HepG2 (cell line): Measurements from ENCODE around the gene DCUN1D2. TPM values are rescaled to one million over a fixed set of nuclear protein-coding genes. Genes with fewer than 3 reads are reported as not detected.

ENCODE experiments used
- ATAC-seq: fragments of 200-7000 bp; cut with Tn5 transposase; 3 replicates; pipeline ENCODE4 v1.9.1; 2020; ENCODE audit warnings: mild to moderate bottlenecking, moderate library complexity
- BruUV-seq: library from RNA; stranded (reverse); fragments of 400-500 nt; replicated peaks from 2 replicates; lab custom pipeline; 2021; lab: Mats Ljungman, UMichigan
- CTCF ChIA-PET: fragments of 300-600 bp; formaldehyde crosslinking; extraction: SDS; loops from one replicate; lab custom pipeline; 2021; ENCODE audit warnings: low total read pairs, inconsistent platforms, low intra/inter-chr PET ratio; lab: Yijun Ruan, JAX
- POLR2A ChIA-PET: fragments of 350-600 bp; sonication (Branson Sonifier 250); formaldehyde crosslinking; loops from one replicate; lab custom pipeline; 2020; ENCODE audit warnings: antibody characterized with exemption, inconsistent platforms; lab: Yijun Ruan, JAX
- DNase-seq: peaks from one replicate; pipeline ENCODE4 v3.0.0-alpha.2; 2015; ENCODE audit warnings: low spot score
- FAIRE-seq: peaks from 3 replicates; lab custom pipeline; 2011; peaks lifted over from hg19 to GRCh38; lab: Jason Lieb, UNC
- H2AFZ ChIP-seq: one replicate; pipeline ENCODE4 v1.6.1; 2011; ENCODE audit warnings: low read length, inconsistent platforms
- H3K27ac ChIP-seq: fragments of 300-600 bp; 3 replicates; pipeline ENCODE4 v1.8.0; 2011; ENCODE audit warnings: mixed run types, mild to moderate bottlenecking, mixed read lengths, low read length, inconsistent platforms; ENCODE audit not compliant: insufficient read depth; ENCODE audit errors: extremely low read length
- H3K27me3 ChIP-seq, 2 experiments: fragments of 200-600 bp in 1 of 2; 2 replicates in 1 of 2; 3 replicates in 1 of 2; pipeline versions ENCODE4 v1.6.0 to v1.8.0; 2011; ENCODE audit warnings: low read length in 2 of 2, mild to moderate bottlenecking in 2 of 2, moderate library complexity in 2 of 2, inconsistent platforms in 1 of 2; ENCODE audit not compliant: insufficient read depth in 2 of 2, control insufficient read depth in 1 of 2
- H3K36me3 ChIP-seq, 2 experiments: fragments of 200-600 bp in 1 of 2; replicated peaks in 1 of 2; 2 replicates in 1 of 2; 3 replicates in 1 of 2; pipeline versions ENCODE4 v1.5.1 to v1.8.0; 2011; ENCODE audit warnings: low read length in 2 of 2, inconsistent platforms in 1 of 2; ENCODE audit not compliant: insufficient read depth in 2 of 2, control insufficient read depth in 1 of 2
- H3K4me1 ChIP-seq: 2 replicates; pipeline ENCODE4 v1.5.1; 2012; ENCODE audit warnings: low read length, inconsistent platforms; ENCODE audit not compliant: insufficient read depth
- H3K4me2 ChIP-seq: 2 replicates; pipeline ENCODE4 v1.6.0; 2011; ENCODE audit warnings: low read depth, low read length, inconsistent platforms
- H3K4me3 ChIP-seq, 3 experiments: fragments of 200-600 bp in 1 of 3; sonication (generic), shearing (Covaris generic) in 1 of 3; replicated peaks in 1 of 3; 2 replicates each; pipeline ENCODE4 v1.5.1; 2011 to 2016; ENCODE audit warnings: low read length in 3 of 3, inconsistent platforms in 2 of 3, low read depth in 2 of 3, mild to moderate bottlenecking in 2 of 3, control low read depth in 1 of 3, mixed read lengths in 1 of 3; ENCODE audit not compliant: insufficient read depth in 1 of 3
- H3K79me2 ChIP-seq: one replicate; pipeline ENCODE4 v1.6.1; 2011; ENCODE audit warnings: low read length, inconsistent platforms; ENCODE audit not compliant: insufficient read depth
- H3K9ac ChIP-seq: 2 replicates; pipeline ENCODE4 v1.6.0; 2011; ENCODE audit warnings: mild to moderate bottlenecking, low read depth, low read length, inconsistent platforms; ENCODE audit not compliant: insufficient read depth
- H3K9me3 ChIP-seq: 2 replicates; pipeline ENCODE4 v1.5.1; 2012; ENCODE audit warnings: mild to moderate bottlenecking, low read length
- H4K20me1 ChIP-seq: 2 replicates; pipeline ENCODE4 v1.6.0; 2011; ENCODE audit warnings: inconsistent platforms, mild to moderate bottlenecking, low read length, moderate library complexity; ENCODE audit not compliant: insufficient read depth
- EP300 ChIP-seq, 3 experiments: sonication (generic) in 1 of 3; formaldehyde crosslinking in 1 of 3; IDR thresholded peaks; 2 replicates each; pipeline versions ENCODE4 v1.5.1 to v1.6.1; 2011 to 2020; ENCODE audit warnings: low read depth in 2 of 3, low read length in 2 of 3, borderline replicate concordance in 1 of 3, improper control_type of control experiment in 1 of 3, mild to moderate bottlenecking in 1 of 3, missing genetic modification reagents in 1 of 3, moderate library complexity in 1 of 3
- FOXK2 ChIP-seq: fragments of 450-650 bp; IDR thresholded peaks from 2 replicates; pipeline ENCODE4 v1.6.1; 2016
- GATAD2A ChIP-seq: IDR thresholded peaks from 2 replicates; pipeline ENCODE4 v1.6.1; 2016
- NFE2L1 ChIP-seq: sonication (generic); formaldehyde crosslinking; IDR thresholded peaks from 2 replicates; pipeline ENCODE4 v1.4.0; 2020; ENCODE audit warnings: missing genetic modification reagents, mild to moderate bottlenecking, borderline replicate concordance
- NFE2L2 ChIP-seq: fragments of 150-350 bp; IDR thresholded peaks from 2 replicates; pipeline ENCODE4 v1.6.1; 2014; ENCODE audit warnings: low read length
- TBX3 ChIP-seq: fragments of 450-650 bp; IDR thresholded peaks from 2 replicates; pipeline ENCODE4 v1.6.1; 2017; ENCODE audit warnings: antibody characterized with exemption, mild to moderate bottlenecking, inconsistent platforms, borderline replicate concordance
- ZNF879 ChIP-seq: sonication (generic); formaldehyde crosslinking; IDR thresholded peaks from 2 replicates; pipeline ENCODE4 v1.8.1; 2023; ENCODE audit warnings: missing genetic modification reagents
- WGBS: methylation state at CpG from one replicate; pipeline ENCODE4 v1.1.6; 2017; ENCODE audit warnings: low lambda C conversion rate; 5-methylcytosine and 5-hydroxymethylcytosine counted together
- in situ Hi-C: cut with HindIII; loops from 2 replicates; pipeline ENCODE4 v1.10.0; 2017; ENCODE audit warnings: low pct_unique_long_range_greater_than_20kb; ENCODE audit not compliant: extremely low pct_ligation_motif_present
- intact Hi-C: fragments of 100-400 bp; cut with micrococcal nuclease; formaldehyde crosslinking; loops from one replicate; pipeline ENCODE4 v1.10.0; 2022; ENCODE audit not compliant: unreplicated experiment
- polyA plus RNA-seq, 8 experiments: library from polyadenylated mRNA; depleted of rRNA in 3 of 8; stranded (reverse) in 7 of 8; unstranded in 1 of 8; fragments of >200 nt; fragmentation: Illumina TruSeq in 4 of 8; extraction: Trizol in 4 of 8; gene quantifications; 2 replicates each; pipeline versions ENCODE4 v1.2.1 to v1.2.3, GENCODE V29; 2011 to 2016; ENCODE audit warnings: low read depth in 4 of 8, missing spikeins in 1 of 8, mixed read lengths in 1 of 8; ENCODE audit not compliant: insufficient read depth in 1 of 8
- total RNA-seq, 5 experiments: library from RNA; depleted of rRNA; stranded (reverse); fragments of >200 nt; fragmentation: Illumina TruSeq; extraction: Trizol; gene quantifications; 2 replicates each; pipeline ENCODE4 v1.2.3, GENCODE V29; 2016; ENCODE audit warnings: low read depth in 1 of 5

Gene DCUN1D2
- total and polyA plus RNA-seq, 2 of the 13 experiments (the other 11 are each of a cell fraction or from before 2014, with no cell fraction given): 9.1 to 9.6 TPM

DNA sequence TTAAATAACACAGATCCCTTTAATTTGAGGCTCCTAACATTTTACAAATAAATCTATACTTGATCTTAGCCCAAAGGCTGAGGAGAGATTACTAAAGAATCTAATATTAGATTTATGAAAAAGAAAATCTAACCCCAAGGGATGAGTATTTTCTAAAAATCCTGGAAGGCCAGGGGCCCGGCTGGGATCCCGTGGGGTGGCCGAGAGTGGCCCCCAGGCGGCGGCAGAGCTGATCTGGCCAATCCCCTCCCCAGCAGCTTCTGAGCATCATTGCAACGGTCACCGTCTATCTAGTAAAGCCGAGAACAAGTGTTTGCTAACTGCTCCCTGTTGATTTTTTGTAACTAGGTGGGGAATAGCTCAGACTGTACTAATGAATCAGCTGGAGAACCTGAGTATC is 74.7 kb downstream of the DCUN1D2 start:
- peaks cover 17 to 70% of the 10 kb centered on the region in 2 experiments for H3K27me3 ChIP-seq
- H3K4me3 ChIP-seq: no peak overlapping the region
- no peaks in the 10 kb centered on the region for H3K9me3 ChIP-seq
- no peaks in the 10 kb centered on the region for H3K36me3 ChIP-seq
- no peaks in the 10 kb centered on the region for H4K20me1 ChIP-seq
- H3K79me2 ChIP-seq: no peaks in the 10 kb centered on the region
- no TSS peak for BruUV-seq
- H3K27ac ChIP-seq: no peak overlapping the region
- no peak for FAIRE-seq
- H3K4me1 ChIP-seq: peaks cover 12% of the 10 kb centered on the region
- no peak overlapping the region for H3K4me2 ChIP-seq
- H2AFZ ChIP-seq: no peak overlapping the region
- in situ Hi-C loops: no loop called here
- no peak overlapping the region for H3K9ac ChIP-seq
- CTCF ChIA-PET: no interaction called here
- ATAC-seq: no peak
- WGBS: under 1% methylated on average over 8 of the region's 8 CpGs
- DNase-seq: no peak
- no peak for TF ChIP-seq TBX3
- no peak for TF ChIP-seq FOXK2
- no peak for TF ChIP-seq NFE2L1 (CRISPR knock-in tag)
- TF ChIP-seq GATAD2A: no peak
- POLR2A ChIA-PET: interaction anchor here (1.1 kb wide), 1 partner anchor 22 kb away, joined by 3 read pairs; no protein-coding TSS in a partner anchor
- intact Hi-C loops: no loop called here

DNA sequence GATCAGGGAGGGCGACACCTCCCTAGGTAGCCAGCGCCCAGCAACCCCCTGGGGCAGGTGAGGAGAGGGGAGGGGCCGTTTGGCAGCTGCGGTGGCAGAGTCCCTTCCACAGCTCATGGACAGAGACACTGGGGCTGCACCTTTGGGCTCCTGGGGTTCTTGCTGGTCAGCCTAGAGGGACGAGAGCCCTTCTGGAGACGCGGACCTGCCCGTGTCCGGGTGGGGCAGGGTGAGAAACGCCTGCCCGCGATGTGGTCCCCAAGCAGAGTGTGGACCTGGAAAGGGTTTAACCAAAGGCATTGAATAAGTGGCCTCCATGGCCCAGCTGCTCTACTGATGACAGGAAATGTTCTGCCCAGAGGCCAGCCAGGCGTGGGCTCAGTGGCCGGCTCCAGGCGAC is 75.5 kb downstream of the DCUN1D2 start:
- in situ Hi-C loops: no loop called here
- DNase-seq: no peak
- POLR2A ChIA-PET: no interaction called here

More for the DNA sequence above, 75.5 kb downstream of the DCUN1D2 start:
- CTCF ChIA-PET: no interaction called here
- H2AFZ ChIP-seq: no peak overlapping the region
- no peak overlapping the region for H3K4me2 ChIP-seq
- peaks cover 18% of the 10 kb centered on the region for H3K4me1 ChIP-seq
- no peak overlapping the region for H3K27ac ChIP-seq
- no peak overlapping the region for H3K9ac ChIP-seq
- intact Hi-C loops: no loop called here
- H3K79me2 ChIP-seq: no peaks in the 10 kb centered on the region
- TF ChIP-seq NFE2L2 (no peak), EP300 (IDR thresholded peaks at IDR 0.05; ENCODE audit: low read depth in 2 of 2, low read length in 2 of 2) (no peak), EP300 (CRISPR knock-in tag; IDR thresholded peaks at IDR 0.05; ENCODE audit: borderline replicate concordance) (no peak), ZNF879 (CRISPR knock-in tag) (no peak)
- ATAC-seq (no peak), FAIRE-seq (no peak)
- no peaks in the 10 kb centered on the region for H4K20me1 ChIP-seq
- H3K9me3 ChIP-seq: no peaks in the 10 kb centered on the region
- peaks cover 17 to 73% of the 10 kb centered on the region in 2 experiments for H3K27me3 ChIP-seq
- BruUV-seq: no TSS peak
- no peak overlapping the region for H3K4me3 ChIP-seq
- no peaks in the 10 kb centered on the region for H3K36me3 ChIP-seq
- 89% methylated on average over 9 of the region's 15 CpGs for WGBS
